T-helper 2 cell treated with Interferon-gamma antibody and Interleukin-4, amounts not matched to agents 5 μg/mL and 100 μg/mL, for 36 hours (primary cell): ENCODE data around the gene ZNF341.

ENCODE experiments used
- DNase-seq: peaks from one replicate; pipeline ENCODE4 v3.0.0; 2021; ENCODE audit warnings: low spot score
- H3K27ac Mint-ChIP-seq: one replicate; pipeline ENCODE4 v1.8.0; 2021; ENCODE audit warnings: mild to moderate bottlenecking, mixed read lengths
- H3K27me3 Mint-ChIP-seq: one replicate; pipeline ENCODE4 v1.8.0; 2021; ENCODE audit warnings: low read depth, mixed read lengths
- H3K36me3 Mint-ChIP-seq: one replicate; pipeline ENCODE4 v1.8.0; 2021; ENCODE audit warnings: low read depth, mixed read lengths
- H3K4me1 Mint-ChIP-seq: one replicate; pipeline ENCODE4 v1.8.0; 2021; ENCODE audit warnings: low read depth, mixed read lengths
- H3K4me3 Mint-ChIP-seq: one replicate; pipeline ENCODE4 v1.8.0; 2022; ENCODE audit warnings: mild to moderate bottlenecking, moderate library complexity, mixed read lengths
- H3K9me3 Mint-ChIP-seq: one replicate; pipeline ENCODE4 v1.8.0; 2021; ENCODE audit warnings: mixed read lengths

The ZNF341 gene

GRCh38 chr20:33828967-33829560, 97.3 kb downstream of the ZNF341 start:
- Mint-ChIP-seq H3K27me3 (no peaks in the 10 kb centered on the region), H3K27ac (no peak overlapping the region), H3K9me3 (no peaks in the 10 kb centered on the region), H3K4me1 (peaks cover 29% of the 10 kb centered on the region), H3K36me3 (peaks cover 20% of the 10 kb centered on the region), H3K4me3 (no peak overlapping the region)
- no peak for DNase-seq

- no peak overlapping the region for H3K4me3 Mint-ChIP-seq
- no peak for DNase-seq
- H3K9me3 Mint-ChIP-seq: no peaks in the 10 kb centered on the region
- H3K36me3 Mint-ChIP-seq: peaks cover 22% of the 10 kb centered on the region
- peaks cover 24% of the 10 kb centered on the region for H3K4me1 Mint-ChIP-seq
- no peaks in the 10 kb centered on the region for H3K27me3 Mint-ChIP-seq
- peak overlapping the region; percentile 42 for H3K27ac Mint-ChIP-seq
Observed at GRCh38 chr20:33829636-33830035, 97.8 kb downstream of the ZNF341 start.

- H3K4me1 Mint-ChIP-seq: peaks cover 25% of the 10 kb centered on the region
- H3K9me3 Mint-ChIP-seq: no peaks in the 10 kb centered on the region
- H3K27me3 Mint-ChIP-seq: no peaks in the 10 kb centered on the region
- no peak for DNase-seq
- H3K4me3 Mint-ChIP-seq: no peak overlapping the region
- H3K36me3 Mint-ChIP-seq: peaks cover 26% of the 10 kb centered on the region
- no peak overlapping the region for H3K27ac Mint-ChIP-seq
Observed at GRCh38 chr20:33830371-33830770, 98.6 kb downstream of the ZNF341 start.

- DNase-seq: no peak
- Mint-ChIP-seq H3K27me3 (no peaks in the 10 kb centered on the region), H3K9me3 (no peaks in the 10 kb centered on the region), H3K4me1 (peaks cover 25% of the 10 kb centered on the region), H3K4me3 (no peak overlapping the region), H3K27ac (no peak overlapping the region), H3K36me3 (peaks cover 32% of the 10 kb centered on the region)
Observed at GRCh38 chr20:33832103-33832804, 100.5 kb downstream of the ZNF341 start.

- no peak overlapping the region for H3K4me3 Mint-ChIP-seq
- no peaks in the 10 kb centered on the region for H3K27me3 Mint-ChIP-seq
- no peak overlapping the region for H3K27ac Mint-ChIP-seq
- peaks cover 26% of the 10 kb centered on the region for H3K4me1 Mint-ChIP-seq
- no peak for DNase-seq
- peaks cover 32% of the 10 kb centered on the region for H3K36me3 Mint-ChIP-seq
- no peaks in the 10 kb centered on the region for H3K9me3 Mint-ChIP-seq
Observed at GRCh38 chr20:33833333-33833732, 101.5 kb downstream of the ZNF341 start.

- Mint-ChIP-seq H3K27ac (no peak overlapping the region), H3K4me3 (no peak overlapping the region), H3K36me3 (peaks cover 32% of the 10 kb centered on the region)
Observed at GRCh38 chr20:33835615-33836172, 103.9 kb downstream of the ZNF341 start.

GRCh38 chr20:33836277-33836676, 104.5 kb downstream of the ZNF341 start:
- no peaks in the 10 kb centered on the region for H3K27me3 Mint-ChIP-seq
- H3K4me3 Mint-ChIP-seq: no peak overlapping the region
- peaks cover 30% of the 10 kb centered on the region for H3K4me1 Mint-ChIP-seq
- peaks cover 32% of the 10 kb centered on the region for H3K36me3 Mint-ChIP-seq
- no peak overlapping the region for H3K27ac Mint-ChIP-seq
- no peak for DNase-seq
- no peaks in the 10 kb centered on the region for H3K9me3 Mint-ChIP-seq

More at GRCh38 chr20:33835615-33836172, 103.9 kb downstream of the ZNF341 start:
- peaks cover 25% of the 10 kb centered on the region for H3K4me1 Mint-ChIP-seq
- no peaks in the 10 kb centered on the region for H3K9me3 Mint-ChIP-seq
- no peak for DNase-seq
- H3K27me3 Mint-ChIP-seq: no peaks in the 10 kb centered on the region

GRCh38 chr20:33837096-33837830, 105.5 kb downstream of the ZNF341 start:
- Mint-ChIP-seq H3K4me1 (peaks cover 39% of the 10 kb centered on the region), H3K36me3 (peaks cover 25% of the 10 kb centered on the region), H3K27ac (peak overlapping the region; percentile 5), H3K27me3 (no peaks in the 10 kb centered on the region), H3K4me3 (no peak overlapping the region), H3K9me3 (no peaks in the 10 kb centered on the region)
- no peak for DNase-seq

GRCh38 chr20:33838035-33838864, 106.5 kb downstream of the ZNF341 start:
- H3K4me3 Mint-ChIP-seq: no peak overlapping the region
- H3K9me3 Mint-ChIP-seq: no peaks in the 10 kb centered on the region
- no peaks in the 10 kb centered on the region for H3K27me3 Mint-ChIP-seq
- peaks cover 45% of the 10 kb centered on the region for H3K4me1 Mint-ChIP-seq
- peaks cover 20% of the 10 kb centered on the region for H3K36me3 Mint-ChIP-seq
- peak overlapping the region; percentile 11 for H3K27ac Mint-ChIP-seq
- DNase-seq: no peak

GRCh38 chr20:33839591-33839990, 107.8 kb downstream of the ZNF341 start:
- no peak overlapping the region for H3K4me3 Mint-ChIP-seq
- peaks cover 12% of the 10 kb centered on the region for H3K36me3 Mint-ChIP-seq
- no peak overlapping the region for H3K27ac Mint-ChIP-seq
- DNase-seq: no peak
- H3K9me3 Mint-ChIP-seq: no peaks in the 10 kb centered on the region
- no peaks in the 10 kb centered on the region for H3K27me3 Mint-ChIP-seq
- peaks cover 56% of the 10 kb centered on the region for H3K4me1 Mint-ChIP-seq

- no peak overlapping the region for H3K27ac Mint-ChIP-seq
- peaks cover 9% of the 10 kb centered on the region for H3K36me3 Mint-ChIP-seq
- no peak for DNase-seq
- no peak overlapping the region for H3K4me3 Mint-ChIP-seq
- no peaks in the 10 kb centered on the region for H3K9me3 Mint-ChIP-seq
- H3K4me1 Mint-ChIP-seq: peaks cover 55% of the 10 kb centered on the region
- H3K27me3 Mint-ChIP-seq: no peaks in the 10 kb centered on the region
Observed at GRCh38 chr20:33840160-33840559, 108.4 kb downstream of the ZNF341 start.

- no peak overlapping the region for H3K27ac Mint-ChIP-seq
- no peak overlapping the region for H3K4me3 Mint-ChIP-seq
- DNase-seq: no peak
- no peaks in the 10 kb centered on the region for H3K9me3 Mint-ChIP-seq
- no peaks in the 10 kb centered on the region for H3K27me3 Mint-ChIP-seq
- H3K36me3 Mint-ChIP-seq: peaks cover 6% of the 10 kb centered on the region
- H3K4me1 Mint-ChIP-seq: peaks cover 61% of the 10 kb centered on the region
Observed at GRCh38 chr20:33840759-33841435, 109.1 kb downstream of the ZNF341 start.

- H3K27me3 Mint-ChIP-seq: no peaks in the 10 kb centered on the region
- peaks cover 4% of the 10 kb centered on the region for H3K36me3 Mint-ChIP-seq
- no peak overlapping the region for H3K27ac Mint-ChIP-seq
- H3K4me3 Mint-ChIP-seq: no peak overlapping the region
- H3K4me1 Mint-ChIP-seq: peaks cover 66% of the 10 kb centered on the region
- DNase-seq: no peak
- H3K9me3 Mint-ChIP-seq: no peaks in the 10 kb centered on the region
Observed at GRCh38 chr20:33841436-33841799, 109.6 kb downstream of the ZNF341 start.
